Mucosa of stomach (tissue), 1 donor: ENCODE measurements around the gene C6orf163.

Source experiments
- H3K27me3 ChIP-seq: one replicate; pipeline ENCODE4 v1.7.0; 2013; ENCODE audit warnings: mild to moderate bottlenecking, low read length; ENCODE audit not compliant: control insufficient read depth, insufficient read depth
- H3K36me3 ChIP-seq: one replicate; pipeline ENCODE4 v1.7.0; 2013; ENCODE audit warnings: low read length; ENCODE audit not compliant: control insufficient read depth, insufficient read depth
- H3K4me1 ChIP-seq: one replicate; pipeline ENCODE4 v1.7.0; 2013; ENCODE audit warnings: mild to moderate bottlenecking, low read length; ENCODE audit not compliant: control insufficient read depth, insufficient read depth
- H3K4me3 ChIP-seq: one replicate; pipeline ENCODE4 v1.7.0; 2013; ENCODE audit warnings: low read length
- H3K9ac ChIP-seq: one replicate; pipeline ENCODE4 v1.7.0; 2013; ENCODE audit warnings: mild to moderate bottlenecking, low read length, moderate library complexity
- H3K9me3 ChIP-seq: one replicate; pipeline ENCODE4 v1.7.0; 2013; ENCODE audit warnings: mild to moderate bottlenecking, low read length, moderate library complexity; ENCODE audit not compliant: control insufficient read depth
- donor health status: Pancreatic carcinoma.

The C6orf163 gene

GRCh38 chr6:87364602-87365252, 20.1 kb downstream of the C6orf163 start:
- Histone ChIP-seq H3K9ac (no peak overlapping the region), H3K4me3 (no peak overlapping the region), H3K36me3 (no peaks in the 10 kb centered on the region), H3K4me1 (no peaks in the 10 kb centered on the region), H3K9me3 (no peaks in the 10 kb centered on the region), H3K27me3 (no peaks in the 10 kb centered on the region)

- Histone ChIP-seq H3K9ac (no peak overlapping the region), H3K36me3 (no peaks in the 10 kb centered on the region), H3K4me3 (no peak overlapping the region), H3K4me1 (no peaks in the 10 kb centered on the region), H3K9me3 (no peaks in the 10 kb centered on the region), H3K27me3 (no peaks in the 10 kb centered on the region)
These were observed 21.6 kb downstream of the C6orf163 start for GRCh38 chr6:87366072-87366827.

DNA sequence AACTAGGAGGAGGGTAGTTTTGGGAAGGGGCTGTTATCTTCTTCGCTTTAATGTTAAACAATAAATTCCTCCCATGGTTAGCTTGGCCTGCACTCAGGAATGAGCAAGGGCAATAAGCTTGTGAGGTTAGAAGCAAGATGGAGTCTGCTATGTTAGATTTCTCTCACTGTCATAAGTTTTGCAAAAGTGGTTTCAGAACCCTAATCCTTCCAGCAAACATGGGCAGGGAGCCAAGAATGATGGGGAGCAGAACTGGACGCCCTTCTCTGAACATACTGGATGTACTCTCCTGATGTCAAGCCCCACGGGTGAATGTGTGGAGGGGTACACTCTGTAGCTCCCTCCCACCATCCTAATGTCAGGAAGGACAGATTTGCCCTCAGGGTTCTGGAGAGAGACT, 22.3 kb downstream of the C6orf163 start:
- Histone ChIP-seq H3K36me3 (no peaks in the 10 kb centered on the region), H3K4me1 (no peaks in the 10 kb centered on the region), H3K9me3 (no peaks in the 10 kb centered on the region), H3K4me3 (no peak overlapping the region), H3K27me3 (no peaks in the 10 kb centered on the region), H3K9ac (no peak overlapping the region)

DNA sequence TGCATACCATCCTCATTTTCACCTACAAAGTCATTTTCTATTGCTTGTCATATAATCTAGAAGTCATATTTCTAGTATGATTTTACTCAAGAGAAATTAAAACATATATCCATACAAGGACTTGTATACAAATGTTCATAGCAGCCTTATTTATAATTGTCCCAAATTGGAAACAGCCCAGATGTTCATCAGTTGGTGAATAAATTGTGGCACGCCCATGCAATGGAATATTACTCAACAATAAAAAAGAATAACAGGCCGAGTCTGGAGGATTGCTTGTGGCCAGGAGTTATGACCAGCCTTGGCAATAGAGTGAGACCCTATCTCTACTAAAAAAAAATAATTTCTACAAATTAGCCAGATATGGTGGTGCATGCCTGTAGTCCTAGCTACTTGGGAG, 28.8 kb downstream of the C6orf163 start:
- no peak overlapping the region for H3K9ac ChIP-seq
- no peak overlapping the region for H3K4me3 ChIP-seq
- H3K36me3 ChIP-seq: no peaks in the 10 kb centered on the region
- no peaks in the 10 kb centered on the region for H3K4me1 ChIP-seq
- H3K9me3 ChIP-seq: no peaks in the 10 kb centered on the region
- H3K27me3 ChIP-seq: no peaks in the 10 kb centered on the region

DNA sequence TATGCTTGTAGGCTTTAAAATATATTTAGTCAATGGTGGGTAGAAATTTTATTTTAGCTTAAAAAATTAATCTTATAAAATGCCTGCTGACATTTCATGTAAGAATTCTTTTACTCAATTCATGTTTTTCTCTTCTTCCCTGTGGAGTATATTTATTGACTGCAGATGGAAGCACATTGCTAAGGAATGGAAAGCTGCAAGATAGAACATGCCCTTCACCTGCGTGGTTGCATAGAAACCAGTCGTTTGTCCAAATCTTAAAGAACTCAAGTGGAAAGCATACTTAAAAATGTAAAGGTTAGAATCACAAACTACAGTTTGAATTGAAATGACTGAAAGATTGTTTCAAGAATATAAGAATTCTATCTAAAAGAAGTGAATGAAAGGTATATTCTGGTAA, 30.7 kb downstream of the C6orf163 start:
- no peaks in the 10 kb centered on the region for H3K4me1 ChIP-seq
- no peaks in the 10 kb centered on the region for H3K27me3 ChIP-seq
- no peak overlapping the region for H3K9ac ChIP-seq
- H3K4me3 ChIP-seq: no peak overlapping the region
- H3K36me3 ChIP-seq: no peaks in the 10 kb centered on the region
- no peaks in the 10 kb centered on the region for H3K9me3 ChIP-seq

DNA sequence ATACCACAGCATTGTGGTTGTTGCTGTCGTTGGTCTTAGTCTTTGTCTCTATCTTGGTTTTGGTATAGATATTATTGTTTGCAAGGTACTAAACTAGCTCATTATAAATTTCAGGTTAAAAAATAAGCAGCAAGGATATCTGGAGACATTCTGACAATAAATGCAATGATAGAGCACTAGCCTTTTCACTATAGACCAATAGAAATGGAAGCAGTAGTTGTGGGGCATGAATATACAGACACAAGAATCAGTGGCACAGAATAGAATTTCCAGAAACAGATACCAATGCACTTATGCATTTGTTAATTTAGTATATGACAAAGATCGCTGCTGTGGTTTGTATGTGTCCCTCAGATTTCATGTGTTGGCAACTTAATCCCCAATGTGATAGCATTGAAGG, 32.0 kb downstream of the C6orf163 start:
- no peak overlapping the region for H3K4me3 ChIP-seq
- no peaks in the 10 kb centered on the region for H3K36me3 ChIP-seq
- H3K4me1 ChIP-seq: no peaks in the 10 kb centered on the region
- H3K9ac ChIP-seq: no peak overlapping the region
- no peaks in the 10 kb centered on the region for H3K9me3 ChIP-seq
- H3K27me3 ChIP-seq: no peaks in the 10 kb centered on the region

GRCh38 chr6:87378947-87379346, 34.3 kb downstream of the C6orf163 start:
- Histone ChIP-seq H3K4me1 (no peaks in the 10 kb centered on the region), H3K4me3 (no peak overlapping the region)

DNA sequence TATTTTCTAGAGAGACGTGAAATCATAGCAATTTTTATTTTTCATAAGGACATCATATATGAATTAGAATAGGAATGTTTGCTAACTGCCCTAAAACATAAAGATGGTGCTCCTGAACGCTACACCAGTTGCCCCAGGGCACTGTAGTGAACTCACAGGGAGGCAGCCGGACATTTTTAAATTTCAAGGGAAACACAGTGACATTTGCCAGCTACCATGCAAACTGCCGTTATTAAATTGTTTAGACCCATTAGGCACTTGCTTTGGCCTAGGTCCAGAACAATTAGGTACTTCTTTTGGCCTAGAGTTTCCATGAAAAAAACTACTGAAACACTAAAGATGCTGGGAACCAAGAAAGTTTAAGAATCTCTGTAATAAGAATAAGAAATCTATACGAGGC, 38.2 kb downstream of the C6orf163 start:
- Histone ChIP-seq H3K36me3 (no peaks in the 10 kb centered on the region), H3K27me3 (no peaks in the 10 kb centered on the region), H3K9ac (no peak overlapping the region), H3K4me3 (no peak overlapping the region), H3K4me1 (no peaks in the 10 kb centered on the region), H3K9me3 (no peaks in the 10 kb centered on the region)

More at GRCh38 chr6:87378947-87379346, 34.3 kb downstream of the C6orf163 start:
- Histone ChIP-seq H3K9ac (no peak overlapping the region), H3K27me3 (no peaks in the 10 kb centered on the region), H3K36me3 (no peaks in the 10 kb centered on the region), H3K9me3 (no peaks in the 10 kb centered on the region)

GRCh38 chr6:87384038-87384437, 39.4 kb downstream of the C6orf163 start:
- Histone ChIP-seq H3K9ac (no peak overlapping the region), H3K36me3 (no peaks in the 10 kb centered on the region), H3K4me3 (no peak overlapping the region), H3K27me3 (no peaks in the 10 kb centered on the region), H3K9me3 (no peaks in the 10 kb centered on the region), H3K4me1 (no peaks in the 10 kb centered on the region)

GRCh38 chr6:87384449-87384848, 39.8 kb downstream of the C6orf163 start:
- no peaks in the 10 kb centered on the region for H3K27me3 ChIP-seq
- H3K36me3 ChIP-seq: no peaks in the 10 kb centered on the region
- no peaks in the 10 kb centered on the region for H3K9me3 ChIP-seq
- H3K4me1 ChIP-seq: no peaks in the 10 kb centered on the region
- H3K9ac ChIP-seq: no peak overlapping the region
- no peak overlapping the region for H3K4me3 ChIP-seq

GRCh38 chr6:87391334-87391733, 46.7 kb downstream of the C6orf163 start:
- Histone ChIP-seq H3K9me3 (no peaks in the 10 kb centered on the region), H3K4me1 (no peaks in the 10 kb centered on the region)

DNA sequence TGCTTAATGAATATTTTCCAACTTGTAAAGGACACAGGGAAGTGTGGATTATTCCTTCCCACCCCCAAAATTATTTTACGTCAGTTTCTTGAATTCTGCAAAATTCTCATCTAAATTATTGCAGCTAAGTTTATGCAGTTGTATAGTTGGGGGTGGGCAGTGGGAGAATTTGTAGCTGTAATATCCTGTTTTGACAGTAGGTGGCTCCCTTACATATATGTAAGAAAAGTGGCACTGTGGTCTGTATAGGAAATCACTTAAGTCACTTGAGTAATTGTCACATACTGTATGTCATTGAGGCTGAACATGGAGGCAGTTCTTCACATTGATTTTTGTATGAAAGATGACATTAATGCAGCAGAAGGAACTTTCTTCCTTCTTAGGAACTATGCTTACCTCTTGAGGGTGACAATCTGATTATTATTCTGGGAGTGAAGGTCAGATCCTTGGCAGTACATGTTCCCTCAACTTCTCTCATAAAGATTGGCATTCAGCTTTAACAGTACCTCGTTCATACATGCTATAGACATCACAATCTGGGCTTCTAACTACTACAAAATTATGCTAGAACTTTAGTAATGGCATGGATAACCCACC, 48.5 kb downstream of the C6orf163 start:
- H3K4me1 ChIP-seq: no peaks in the 10 kb centered on the region
- no peaks in the 10 kb centered on the region for H3K36me3 ChIP-seq
- H3K9ac ChIP-seq: no peak overlapping the region
- no peaks in the 10 kb centered on the region for H3K9me3 ChIP-seq
- no peaks in the 10 kb centered on the region for H3K27me3 ChIP-seq
- no peak overlapping the region for H3K4me3 ChIP-seq

More at GRCh38 chr6:87391334-87391733, 46.7 kb downstream of the C6orf163 start:
- Histone ChIP-seq H3K4me3 (no peak overlapping the region), H3K9ac (no peak overlapping the region), H3K27me3 (no peaks in the 10 kb centered on the region), H3K36me3 (no peaks in the 10 kb centered on the region)
